HUES6 (cell line): ENCODE data around the gene TPO.
"Not testable (repeated sequence)": the region's sequence is repeated elsewhere in the genome, so short reads cannot be mapped to it uniquely, and the experiment has no call there.

Source experiments
- H3K27ac ChIP-seq: 2 replicates; pipeline ENCODE4 v1.7.0; 2013; ENCODE audit warnings: low read depth, mild to moderate bottlenecking, low read length, inconsistent platforms
- H3K27me3 ChIP-seq: 2 replicates; pipeline ENCODE4 v1.6.1; 2013; ENCODE audit warnings: low read length; ENCODE audit not compliant: control insufficient read depth, insufficient read depth
- H3K36me3 ChIP-seq: 2 replicates; pipeline ENCODE4 v1.6.1; 2013; ENCODE audit warnings: low read length; ENCODE audit not compliant: control insufficient read depth, insufficient read depth
- H3K4me1 ChIP-seq: 2 replicates; pipeline ENCODE4 v1.6.1; 2013; ENCODE audit warnings: low read length; ENCODE audit not compliant: control insufficient read depth, insufficient read depth
- H3K4me3 ChIP-seq: 2 replicates; pipeline ENCODE4 v1.5.1; 2013; ENCODE audit warnings: low read depth, low read length
- H3K9ac ChIP-seq: one replicate; pipeline ENCODE4 v1.6.1; 2013; ENCODE audit warnings: mild to moderate bottlenecking, low read length
- H3K9me3 ChIP-seq: 2 replicates; pipeline ENCODE4 v1.6.1; 2013; ENCODE audit warnings: low read depth, low read length; ENCODE audit not compliant: control insufficient read depth, insufficient read depth

The TPO gene

DNA sequence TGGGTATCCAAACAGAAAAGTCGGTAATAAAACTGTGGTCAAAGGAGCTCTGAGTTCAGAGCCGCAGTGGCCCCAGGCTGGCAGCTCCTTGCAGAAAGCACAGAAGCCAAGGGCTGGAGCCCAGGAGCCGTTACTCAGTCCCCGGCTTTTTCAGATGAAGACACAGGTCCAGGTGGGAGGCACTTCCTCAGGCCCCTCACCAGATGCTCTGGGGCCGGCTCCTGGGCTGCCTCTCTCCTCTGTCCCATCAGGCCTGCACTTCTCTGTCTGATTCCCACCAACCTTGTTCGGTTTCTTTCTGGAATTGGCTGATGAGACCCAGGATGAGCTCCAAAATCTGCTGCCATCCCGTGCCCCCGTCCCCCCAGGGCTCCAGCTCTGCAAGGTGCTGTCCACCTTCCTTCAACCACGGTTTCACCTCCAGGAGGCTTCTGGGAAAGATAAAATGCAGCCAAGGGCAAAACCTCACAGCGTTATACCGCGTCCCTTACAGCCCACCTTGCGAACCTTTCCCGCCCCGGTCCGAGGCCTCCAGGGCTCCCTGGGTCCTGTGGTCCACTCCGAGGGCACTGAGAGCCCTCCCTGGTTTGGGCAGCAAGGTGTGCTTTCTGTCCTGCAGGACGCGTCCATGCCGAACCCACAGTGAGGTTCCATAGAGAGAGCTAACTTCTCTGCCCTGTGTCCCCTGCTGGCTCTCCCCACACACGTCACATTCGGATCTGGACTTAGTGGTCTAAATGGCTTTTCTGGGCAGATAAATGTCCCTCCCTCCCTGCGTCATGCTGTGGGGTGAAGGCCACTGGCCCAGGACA lies 102.9 kb downstream of the TPO start:
- no peak overlapping the region for H3K4me3 ChIP-seq
- H3K36me3 ChIP-seq: no peaks in the 10 kb centered on the region
- no peak overlapping the region for H3K27ac ChIP-seq
- H3K4me1 ChIP-seq: no peaks in the 10 kb centered on the region
- H3K27me3 ChIP-seq: no peaks in the 10 kb centered on the region
- no peak overlapping the region for H3K9ac ChIP-seq
- no peaks in the 10 kb centered on the region for H3K9me3 ChIP-seq

DNA sequence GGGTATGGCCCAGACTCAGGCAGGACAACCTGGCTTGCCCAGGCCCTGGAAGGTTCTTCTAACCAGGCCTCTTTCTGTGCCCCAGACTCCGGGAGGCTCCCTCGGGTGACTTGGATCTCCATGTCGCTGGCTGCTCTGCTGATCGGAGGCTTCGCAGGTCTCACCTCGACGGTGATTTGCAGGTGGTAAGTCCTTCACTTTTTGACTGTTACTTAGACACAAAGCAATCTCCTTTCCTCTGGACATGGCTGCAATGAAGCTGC lies 103.5 kb downstream of the TPO start:
- Histone ChIP-seq H3K27me3 (no peaks in the 10 kb centered on the region), H3K27ac (no peak overlapping the region)

DNA sequence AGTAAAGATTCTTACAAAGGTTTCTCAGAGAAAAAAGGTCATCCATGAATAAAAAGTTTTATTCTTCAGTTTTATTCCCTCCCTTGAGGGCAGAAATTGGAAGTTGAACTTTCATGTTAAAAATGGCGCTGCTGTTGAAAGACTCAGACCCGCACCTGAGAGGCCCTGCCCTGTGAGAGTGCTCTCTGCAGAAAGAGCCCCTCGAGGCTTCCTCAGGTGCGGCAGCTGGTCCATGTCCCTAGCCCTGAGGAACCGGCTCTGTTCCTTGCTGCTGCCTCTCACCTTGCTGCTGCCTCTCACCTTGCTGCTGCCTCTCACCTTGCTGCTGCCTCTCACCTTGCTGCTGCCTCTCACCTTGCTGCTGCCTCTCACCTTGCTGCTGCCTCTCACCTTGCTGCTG lies 104.0 kb downstream of the TPO start:
- H3K4me3 ChIP-seq, H3K36me3 ChIP-seq, H3K9me3 ChIP-seq, H3K9ac ChIP-seq, H3K27ac ChIP-seq, H3K4me1 ChIP-seq, H3K27me3 ChIP-seq: not testable (repeated sequence)

More for the DNA sequence above, 103.5 kb downstream of the TPO start:
- H3K36me3 ChIP-seq: no peaks in the 10 kb centered on the region
- H3K9ac ChIP-seq: no peak overlapping the region
- no peaks in the 10 kb centered on the region for H3K4me1 ChIP-seq
- no peaks in the 10 kb centered on the region for H3K9me3 ChIP-seq
- no peak overlapping the region for H3K4me3 ChIP-seq

DNA sequence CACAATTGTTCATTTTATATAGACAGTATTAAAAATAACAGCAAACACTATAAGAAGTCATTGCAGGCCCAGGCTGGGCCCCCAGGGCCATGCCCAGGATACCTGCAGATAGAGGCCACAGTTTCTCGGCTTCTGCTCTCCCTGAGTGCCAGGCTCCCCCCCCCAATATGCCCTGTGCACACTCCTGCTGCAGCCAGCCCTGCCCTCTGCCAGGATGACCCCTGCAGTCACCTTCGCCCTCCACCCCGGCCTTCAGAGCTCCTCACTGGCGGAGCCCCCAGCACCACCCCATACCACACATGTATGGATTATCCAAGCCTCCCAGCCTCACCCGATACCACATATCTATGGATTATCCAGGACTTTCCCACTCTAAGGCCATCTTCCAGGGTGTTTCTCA lies 104.5 kb downstream of the TPO start:
- Histone ChIP-seq H3K9ac (no peak overlapping the region), H3K27me3 (no peaks in the 10 kb centered on the region), H3K27ac (no peak overlapping the region), H3K4me1 (no peaks in the 10 kb centered on the region), H3K4me3 (no peak overlapping the region), H3K9me3 (no peaks in the 10 kb centered on the region), H3K36me3 (no peaks in the 10 kb centered on the region)

DNA sequence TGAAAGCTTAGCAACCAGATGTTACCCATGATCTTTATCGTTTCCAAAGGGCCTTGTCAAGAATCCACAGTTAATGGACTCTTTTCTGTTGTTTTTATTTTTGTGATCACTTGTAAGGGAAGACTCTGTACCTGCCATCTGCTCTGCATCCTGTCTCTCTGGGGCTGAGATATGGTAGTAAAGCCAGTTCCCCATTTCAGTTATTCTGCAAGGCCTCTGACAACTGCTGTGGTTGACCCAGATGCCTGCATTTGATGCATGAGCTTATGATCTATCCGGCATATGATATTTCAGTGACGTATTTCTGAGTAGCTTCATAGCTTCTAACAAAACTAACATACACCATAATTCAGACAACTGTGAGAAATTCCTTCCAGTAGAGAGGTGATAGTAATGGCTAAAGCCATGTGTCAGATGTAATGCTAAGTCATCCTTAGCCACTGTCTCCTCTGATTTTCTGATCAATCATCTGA lies 105.1 kb downstream of the TPO start:
- no peaks in the 10 kb centered on the region for H3K4me1 ChIP-seq

DNA sequence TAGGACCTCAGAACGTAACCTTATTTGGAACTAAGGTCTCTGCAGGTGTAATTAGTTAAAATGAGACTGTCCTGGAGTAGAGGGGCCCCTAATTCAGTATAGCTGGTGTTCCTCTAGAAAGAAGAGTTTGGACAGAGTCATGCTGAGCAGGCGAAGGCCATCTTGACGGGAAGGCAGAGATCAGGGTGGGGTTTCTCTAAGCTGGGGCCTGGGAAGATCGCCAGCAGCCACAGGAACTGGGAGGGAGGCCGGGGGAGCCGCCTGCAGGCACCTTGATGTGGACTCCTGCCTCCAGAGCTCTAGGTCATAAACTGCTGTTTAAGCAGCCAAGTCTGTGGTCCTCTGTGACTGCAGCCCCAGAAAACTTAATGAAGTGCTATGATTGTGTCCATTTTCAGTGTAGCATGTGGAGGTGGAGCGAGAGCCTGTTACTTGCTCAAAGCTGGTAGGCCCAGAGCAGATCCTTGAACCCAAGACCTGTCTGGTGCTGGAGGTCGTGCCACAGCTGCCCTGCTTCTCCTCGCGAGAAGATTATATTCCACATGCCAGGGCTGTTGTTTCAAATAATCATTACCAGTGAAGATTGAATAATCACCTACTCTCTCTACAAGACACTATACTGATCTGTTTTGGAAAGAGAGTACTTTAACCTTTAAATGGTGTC lies 105.7 kb downstream of the TPO start:
- Histone ChIP-seq H3K9me3 (no peaks in the 10 kb centered on the region), H3K9ac (no peak overlapping the region), H3K27ac (no peak overlapping the region), H3K4me1 (no peaks in the 10 kb centered on the region), H3K36me3 (no peaks in the 10 kb centered on the region), H3K27me3 (no peaks in the 10 kb centered on the region), H3K4me3 (no peak overlapping the region)

More for the DNA sequence above, 105.1 kb downstream of the TPO start:
- no peak overlapping the region for H3K9ac ChIP-seq
- H3K27me3 ChIP-seq: no peaks in the 10 kb centered on the region
- H3K4me3 ChIP-seq: no peak overlapping the region
- H3K9me3 ChIP-seq: no peaks in the 10 kb centered on the region
- no peaks in the 10 kb centered on the region for H3K36me3 ChIP-seq
- H3K27ac ChIP-seq: no peak overlapping the region

DNA sequence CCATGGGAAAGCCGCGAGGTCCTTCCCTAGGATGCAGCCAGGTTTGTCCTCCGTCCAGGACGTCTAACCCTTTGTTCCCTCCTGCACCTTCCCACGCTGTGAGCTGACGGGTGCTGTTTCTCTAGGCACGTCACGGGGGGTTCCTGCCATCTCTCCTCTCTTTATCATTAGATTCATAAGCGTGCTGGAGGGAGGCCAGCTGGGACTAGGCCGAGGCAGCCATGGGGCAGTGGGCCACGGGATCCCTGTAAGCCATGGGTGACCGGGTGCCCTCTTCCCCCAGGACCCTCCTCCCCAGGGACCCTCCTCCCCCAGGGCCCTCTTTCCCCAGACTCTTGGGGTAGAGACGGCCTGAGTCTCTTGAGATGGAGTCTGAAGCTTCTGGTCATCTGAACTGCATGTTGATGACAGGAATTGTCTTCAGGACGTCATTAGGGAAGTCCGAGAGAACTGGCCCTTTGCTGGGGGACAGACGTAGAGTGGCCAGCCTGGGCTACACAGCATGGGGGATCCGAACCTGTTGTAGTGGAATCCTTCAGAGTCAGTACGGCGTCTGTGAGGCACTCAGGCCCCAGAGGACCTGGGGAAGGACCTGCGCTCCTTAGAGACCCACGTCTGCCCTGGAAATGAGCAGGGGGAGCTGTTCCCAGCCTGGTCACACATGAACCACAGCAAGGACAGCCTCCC lies 108.1 kb downstream of the TPO start:
- no peaks in the 10 kb centered on the region for H3K9me3 ChIP-seq
- H3K4me3 ChIP-seq: no peak overlapping the region
- no peaks in the 10 kb centered on the region for H3K4me1 ChIP-seq
- no peak overlapping the region for H3K27ac ChIP-seq
- no peak overlapping the region for H3K9ac ChIP-seq
- H3K27me3 ChIP-seq: peaks cover 5% of the 10 kb centered on the region; the same call in 1 of the 2 replicates
- H3K36me3 ChIP-seq: no peaks in the 10 kb centered on the region

DNA sequence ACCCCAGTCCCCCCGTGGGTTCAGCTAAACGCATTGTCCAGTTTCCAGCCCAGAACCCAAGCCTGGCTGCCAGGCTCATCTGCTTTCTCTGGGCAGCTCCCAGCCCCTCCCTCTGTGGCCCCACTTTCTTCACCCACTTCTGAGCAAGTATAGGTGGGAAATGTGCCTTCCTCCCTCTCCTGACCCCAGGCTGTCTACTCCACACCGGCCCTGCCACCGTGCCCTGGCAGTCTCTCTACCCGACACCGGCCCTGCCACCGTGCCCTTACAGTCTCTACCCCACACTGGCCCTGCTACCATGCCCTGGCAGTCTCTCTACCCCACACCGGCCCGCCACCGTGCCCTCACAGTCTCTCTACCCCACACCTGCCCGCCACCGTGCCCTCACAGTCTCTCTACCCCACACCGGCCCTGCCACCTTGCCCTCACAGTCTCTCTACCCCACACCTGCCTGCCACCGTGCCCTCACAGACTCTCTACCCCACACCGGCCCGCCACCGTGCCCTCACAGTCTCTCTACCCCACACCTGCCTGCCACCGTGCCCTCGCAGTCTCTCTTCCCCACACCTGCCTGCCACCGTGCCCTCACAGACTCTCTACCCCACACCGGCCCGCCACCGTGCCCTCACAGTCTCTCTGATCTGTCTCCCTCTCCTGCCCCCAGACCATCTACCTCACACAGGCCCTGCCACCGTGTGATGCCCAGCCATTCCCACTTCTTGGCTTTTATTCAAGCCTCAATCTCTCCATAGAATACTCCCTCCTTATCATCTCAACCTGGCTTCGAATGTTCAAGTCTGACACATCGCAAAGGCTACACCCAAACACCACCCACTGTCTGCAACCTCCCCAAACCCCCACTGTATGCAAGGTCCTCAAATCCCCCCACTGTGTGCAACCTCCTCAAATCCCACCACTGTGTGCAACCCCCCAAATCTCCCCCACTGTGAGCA lies 108.9 kb downstream of the TPO start:
- H3K27ac ChIP-seq: no peak overlapping the region
- no peaks in the 10 kb centered on the region for H3K4me1 ChIP-seq
- peaks cover 11% of the 10 kb centered on the region; the same call in 1 of the 2 replicates for H3K27me3 ChIP-seq
- H3K9me3 ChIP-seq: no peaks in the 10 kb centered on the region
- no peak overlapping the region for H3K4me3 ChIP-seq
- no peak overlapping the region for H3K9ac ChIP-seq
- H3K36me3 ChIP-seq: no peaks in the 10 kb centered on the region

DNA sequence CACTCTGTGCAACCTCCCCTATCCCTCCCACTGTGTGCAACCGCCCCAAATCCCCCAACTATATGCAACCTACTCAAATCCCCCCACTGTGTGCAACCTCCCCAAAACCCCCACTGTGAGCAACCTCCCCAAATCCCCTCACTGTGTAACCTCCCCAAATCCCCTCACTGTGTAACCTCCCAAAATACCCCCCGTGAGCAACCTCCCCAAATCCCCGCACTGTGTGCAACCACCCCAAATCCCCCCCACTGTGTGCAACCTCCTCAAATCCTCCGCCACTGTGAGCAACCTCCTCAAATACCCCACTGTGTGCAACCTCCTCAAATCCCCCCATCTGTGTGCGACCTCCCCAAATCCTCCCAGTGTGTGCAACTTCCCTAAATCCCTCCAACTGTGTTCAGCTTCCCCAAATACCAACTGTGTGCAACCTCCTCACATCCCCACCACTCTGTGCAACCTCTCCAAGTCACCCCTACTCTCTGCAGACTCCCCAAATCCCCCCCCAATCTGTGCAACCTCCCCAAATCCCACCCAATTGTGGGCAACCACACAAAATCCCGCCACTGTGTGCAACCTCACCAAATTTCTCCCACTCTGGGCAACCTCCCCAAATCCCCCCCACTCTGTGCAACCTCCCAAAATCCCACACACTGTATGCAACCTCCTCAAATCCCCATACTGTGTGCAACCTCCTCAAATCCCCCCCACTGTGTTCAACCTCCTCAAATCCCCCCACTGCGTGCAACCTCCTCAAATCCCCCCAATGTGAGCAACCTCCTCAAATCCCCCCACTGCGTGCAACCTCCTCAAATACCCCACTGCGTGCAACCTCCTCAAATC lies 114.1 kb downstream of the TPO start:
- no peak overlapping the region for H3K4me3 ChIP-seq

More for the DNA sequence above, 114.1 kb downstream of the TPO start:
- Histone ChIP-seq H3K27ac (no peak overlapping the region), H3K9ac (no peak overlapping the region), H3K36me3 (no peaks in the 10 kb centered on the region), H3K27me3 (peaks cover 36% of the 10 kb centered on the region; the same call in 1 of the 2 replicates), H3K9me3 (no peaks in the 10 kb centered on the region), H3K4me1 (no peaks in the 10 kb centered on the region)
